Adipose tissue (tissue), 3 donors: ENCODE results near the gene SLC9B2. TPM values are rescaled to one million over a fixed set of nuclear protein-coding genes. Genes with fewer than 3 reads are reported as not detected.

Source experiments
- polyA plus RNA-seq, 3 donors: library from polyadenylated mRNA; stranded (reverse); fragments of 200-250 nt; gene quantifications; one replicate each; pipeline ENCODE4 v1.2.3, GENCODE V29; 2013
- donor health status: healthy with polysubstance abuse.
- donor health status: Bipolar disorder and iron deficiency.
- donor health status: healthy.

The SLC9B2 gene
- polyA plus RNA-seq, 3 donors: 2.5 to 16.6 (median 14.5) TPM

Other genes starting within 250 kb of the SLC9B2 start
- 100 to 1,000 TPM; 125 to 275 (median 271) TPM for gene UBE2D3, start 249.2 kb downstream of the SLC9B2 start, polyA plus RNA-seq
- 10 to 100 TPM; 12.0 to 18.9 (median 18.2) TPM for gene CISD2, start 207.8 kb downstream of the SLC9B2 start, polyA plus RNA-seq
- under 1 TPM; 0.18 to 0.79 (median 0.37) TPM for gene SLC9B1, start 57.1 kb downstream of the SLC9B2 start, polyA plus RNA-seq
- 10 to 100 TPM; 19.8 to 97.2 (median 35.1) TPM for gene BDH2, start 23.1 kb upstream of the SLC9B2 start, polyA plus RNA-seq
- gene CENPE, start 121.6 kb upstream of the SLC9B2 start, polyA plus RNA-seq: under 1 TPM; 0.10 to 0.45 (median 0.16) TPM